Measurements from ENCODE around the gene KANK3.
A peak's percentile ranks its signal among the peaks of the same experiment; 100 is the strongest.
"Not testable (repeated sequence)": the region's sequence is repeated elsewhere in the genome, so short reads cannot be mapped to it uniquely, and the experiment has no call there.

Gene KANK3

GRCh38 chr19:8316351-8317125 is 26.5 kb downstream of the KANK3 start:
- DNase-seq, result no peak

- DNase-seq, result not testable (repeated sequence)
Measured at GRCh38 chr19:8314981-8315640, 28.0 kb downstream of the KANK3 start.

GRCh38 chr19:8311461-8312260 is 31.4 kb downstream of the KANK3 start:
- DNase-seq, result no peak

DNA sequence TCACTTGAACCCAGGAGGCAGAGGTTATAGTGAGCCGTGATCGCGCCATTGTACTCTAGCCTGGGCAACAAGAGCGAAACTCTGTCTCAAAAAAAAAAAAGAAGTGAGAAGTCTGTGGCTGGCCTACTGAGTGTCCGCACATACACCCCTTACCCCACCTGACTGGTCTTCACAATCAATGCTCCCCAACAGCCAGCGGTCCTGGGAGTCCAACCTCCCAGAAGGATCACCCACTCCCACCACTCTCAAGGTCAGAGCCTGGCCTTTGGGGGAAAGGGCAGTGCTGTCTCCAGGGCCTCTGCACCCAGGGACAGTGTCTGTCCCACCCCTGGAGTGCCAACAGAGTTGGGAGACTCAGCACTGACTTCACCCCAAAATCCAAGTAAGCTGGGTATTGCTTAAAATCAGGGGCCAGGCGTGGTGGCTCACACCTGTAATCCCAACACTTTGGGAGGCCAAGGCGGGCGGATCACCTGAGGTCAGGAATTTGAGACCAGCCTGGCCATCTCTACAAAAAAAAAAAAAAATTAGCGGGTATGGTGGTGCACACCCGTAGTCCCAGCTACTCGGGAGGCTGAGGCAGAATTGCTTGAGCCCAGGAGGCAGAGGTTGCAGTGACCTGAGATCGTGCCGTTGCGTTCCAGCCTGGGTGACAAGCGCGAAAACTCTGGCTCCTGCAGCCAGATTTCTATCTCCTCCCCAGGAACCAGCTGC is 32.6 kb downstream of the KANK3 start:
- DNase-seq, result no peak

GRCh38 chr19:8308891-8309291 is 34.2 kb downstream of the KANK3 start:
- DNase-seq, result no peak

DNA sequence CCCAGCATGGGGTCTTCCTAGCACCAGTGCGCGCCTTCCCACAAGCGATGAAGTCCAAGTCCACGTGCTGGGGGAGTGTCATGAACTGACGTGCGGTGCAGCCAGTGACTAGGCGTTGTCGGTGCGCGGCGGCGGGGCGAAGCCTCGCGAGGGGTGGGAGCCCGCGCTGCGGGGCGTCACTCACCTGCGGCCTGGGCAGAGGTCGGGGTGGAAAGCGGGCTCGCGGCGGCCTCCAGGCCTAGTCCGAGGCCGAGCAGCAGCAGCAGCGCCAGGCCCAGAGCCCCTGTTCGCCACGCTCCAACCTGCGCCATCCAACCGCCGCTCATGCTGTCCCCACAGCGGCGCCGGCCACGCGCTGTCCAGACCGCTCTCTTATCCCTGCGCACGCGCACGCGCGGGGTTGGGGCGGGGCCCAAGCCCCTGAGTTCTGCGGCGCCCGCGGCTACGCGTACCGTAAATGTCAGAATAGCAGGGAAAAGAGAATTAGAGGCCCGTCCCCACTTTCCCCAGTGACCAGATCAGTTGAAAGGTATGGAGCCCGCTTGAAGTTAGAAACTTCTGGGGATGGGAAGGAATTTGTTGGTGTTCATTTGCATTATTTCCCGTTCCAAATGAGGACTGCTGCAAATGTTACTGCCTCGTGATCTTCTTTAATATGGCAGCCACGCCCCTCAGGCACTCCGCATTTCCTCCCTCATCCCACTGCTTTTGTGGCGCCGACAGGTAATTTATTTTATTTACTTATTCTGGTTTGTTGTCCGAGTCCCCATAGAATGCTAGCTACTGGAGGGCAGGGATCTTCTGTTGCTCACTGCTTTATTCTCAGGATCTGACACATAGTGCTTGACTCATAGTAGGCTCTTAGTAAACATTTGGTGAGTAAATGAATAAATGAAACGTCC is 34.8 kb downstream of the KANK3 start, which contains the start of gene CD320:
Gene CD320, minus strand, starts transcription at position 394 of the 902 bp plus-strand sequence. Its CDS starts 68 bp downstream, at position 326.
- peak; percentile 92 for DNase-seq

- no peak for DNase-seq
Measured at GRCh38 chr19:8307400-8307964, 35.6 kb downstream of the KANK3 start.

- peak; percentile 25 for DNase-seq
Measured at GRCh38 chr19:8306235-8307054, 36.6 kb downstream of the KANK3 start.

GRCh38 chr19:8305798-8306197 is 37.3 kb downstream of the KANK3 start:
- DNase-seq, result peak; percentile 20

DNA sequence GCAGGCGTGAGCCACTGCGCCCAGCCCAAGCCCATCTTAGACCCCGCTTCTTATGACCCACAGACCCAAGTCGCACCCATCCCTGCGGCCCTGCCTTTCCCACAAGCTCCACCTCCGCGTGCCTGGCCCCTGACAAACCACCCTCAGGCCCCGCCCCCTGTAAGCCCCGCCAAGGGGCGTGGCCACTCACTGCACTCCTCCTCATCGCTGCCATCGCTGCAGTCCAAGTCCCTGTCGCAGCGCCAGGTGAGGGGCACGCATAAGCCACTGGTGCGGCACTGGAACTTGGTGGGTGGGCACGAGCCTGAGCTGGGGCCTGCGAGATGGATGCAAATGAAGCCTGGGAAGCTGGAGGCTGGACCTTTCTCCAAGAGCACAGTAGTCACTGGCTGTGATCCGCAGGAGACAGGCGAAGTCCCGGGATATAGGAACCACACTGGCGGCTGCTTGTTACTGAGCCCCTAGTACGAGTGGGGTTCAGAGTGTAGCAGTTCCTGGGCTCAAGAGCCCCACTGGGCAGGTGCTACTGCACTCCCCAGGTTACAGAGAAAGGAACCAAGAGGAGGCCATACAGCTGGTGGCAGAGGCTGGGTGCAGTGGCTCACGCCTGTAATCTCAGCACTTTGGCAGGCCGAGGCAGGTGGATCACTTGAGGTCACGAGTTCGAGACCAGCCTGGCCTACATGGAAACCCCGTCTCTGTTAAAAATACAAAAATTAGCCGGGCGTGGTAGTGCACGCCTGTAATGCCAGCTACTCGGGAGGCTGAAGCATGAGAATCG is 38.0 kb downstream of the KANK3 start:
- DNase-seq, result peak; percentile 67

DNA sequence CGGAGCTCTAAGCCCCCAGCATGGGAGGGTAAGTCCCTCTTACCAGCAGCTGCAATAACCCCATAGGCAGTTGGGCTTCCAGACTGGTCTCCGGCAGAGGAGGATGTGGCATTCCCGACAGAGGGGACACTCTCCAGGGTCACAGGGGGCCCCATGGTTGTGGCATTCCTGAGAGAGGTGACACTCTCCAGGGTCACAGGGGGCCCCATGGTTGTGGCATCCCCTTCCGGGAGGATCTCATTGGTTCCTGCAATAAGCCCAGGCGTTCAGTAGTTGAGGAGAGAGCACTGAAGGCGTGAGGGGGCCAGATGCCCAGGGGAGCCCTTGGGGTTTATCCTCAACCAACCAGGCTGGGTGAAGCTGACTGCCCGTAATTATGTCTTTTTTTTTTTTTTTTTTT is 40.3 kb downstream of the KANK3 start:
- DNase-seq, result peak; percentile 20

- DNase-seq, result no peak
Measured at GRCh38 chr19:8302357-8302691, 40.7 kb downstream of the KANK3 start.

DNA sequence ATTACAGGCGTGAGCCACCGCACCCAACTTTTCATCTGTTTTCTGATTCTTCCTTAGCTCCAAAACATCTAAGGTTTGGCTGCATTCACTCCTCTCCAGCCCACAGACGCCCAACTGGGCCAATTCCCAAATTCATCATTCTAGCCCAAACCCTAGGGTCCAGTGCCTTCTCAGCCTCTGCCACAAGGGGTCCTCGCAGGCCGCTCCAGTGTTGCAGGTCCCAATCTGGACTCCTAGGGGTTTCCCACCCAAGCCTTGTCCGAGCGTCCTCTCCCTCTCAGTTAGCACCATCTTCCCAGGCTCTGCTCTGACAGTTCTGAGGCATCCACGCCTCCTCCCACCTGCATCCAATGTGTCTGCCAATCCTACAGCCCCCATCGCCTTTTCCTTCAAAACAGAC is 51.7 kb downstream of the KANK3 start:
- not testable (repeated sequence) for DNase-seq

DNA sequence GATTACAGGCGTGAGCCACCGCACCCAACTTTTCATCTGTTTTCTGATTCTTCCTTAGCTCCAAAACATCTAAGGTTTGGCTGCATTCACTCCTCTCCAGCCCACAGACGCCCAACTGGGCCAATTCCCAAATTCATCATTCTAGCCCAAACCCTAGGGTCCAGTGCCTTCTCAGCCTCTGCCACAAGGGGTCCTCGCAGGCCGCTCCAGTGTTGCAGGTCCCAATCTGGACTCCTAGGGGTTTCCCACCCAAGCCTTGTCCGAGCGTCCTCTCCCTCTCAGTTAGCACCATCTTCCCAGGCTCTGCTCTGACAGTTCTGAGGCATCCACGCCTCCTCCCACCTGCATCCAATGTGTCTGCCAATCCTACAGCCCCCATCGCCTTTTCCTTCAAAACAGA is 66.6 kb downstream of the KANK3 start:
- not testable (repeated sequence) for DNase-seq

All from stimulated activated CD8-positive, alpha-beta memory T cell treated with anti-CD3 and anti-CD28 coated beads, Interleukin-4, amount 100 ng/mL, for 48 hours (primary cell).